Activated CD8-positive, alpha-beta memory T cell treated with anti-CD3 and anti-CD28 coated beads for 1 hour (primary cell): ENCODE measurements around the gene CABCOCO1.

Source experiments
- DNase-seq, 2 donors: peaks; one replicate each; pipeline ENCODE4 v3.0.0-alpha.2; 2020; ENCODE audit warnings: low read depth in 1 of 2; ENCODE audit errors: extremely low read depth in 1 of 2

CABCOCO1 gene

DNA sequence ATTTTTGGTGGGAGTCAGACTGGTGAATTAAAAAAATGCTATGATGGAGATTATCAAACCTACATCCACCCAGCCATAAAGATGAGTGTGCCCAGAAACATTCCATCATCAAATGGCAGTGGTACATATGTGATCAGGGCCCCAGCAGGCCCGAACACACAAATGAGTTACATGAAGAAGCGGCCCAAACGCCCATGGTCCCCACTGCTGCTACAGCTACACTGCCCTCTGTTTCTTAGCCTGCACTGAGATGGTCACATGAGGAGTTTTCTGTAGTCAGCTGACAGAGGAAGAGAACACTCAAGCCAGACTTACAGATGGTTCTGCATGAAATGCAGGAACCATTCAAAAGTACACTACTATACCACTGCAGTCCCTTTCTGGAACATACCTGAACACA lies 142.4 kb downstream of the CABCOCO1 start:
- no peak for DNase-seq

DNA sequence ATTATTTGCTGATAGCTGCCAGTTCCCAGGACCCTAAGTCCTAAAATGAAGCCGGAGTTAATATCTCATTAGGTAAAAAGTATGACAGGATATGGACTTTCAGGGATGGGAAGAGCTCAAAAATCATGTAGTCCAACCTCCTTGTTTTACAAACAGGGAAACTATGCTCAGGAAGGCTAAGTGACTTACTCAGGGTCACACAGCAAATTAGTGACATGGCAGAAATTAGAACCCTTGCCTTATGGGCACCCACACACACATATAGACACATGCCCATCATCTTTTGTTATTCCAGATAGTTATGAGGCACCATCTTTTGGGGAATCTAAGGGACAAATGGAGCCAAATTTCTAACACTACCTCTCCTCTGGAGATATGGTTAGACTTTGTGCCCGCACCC lies 147.5 kb downstream of the CABCOCO1 start:
- no peak for DNase-seq

DNA sequence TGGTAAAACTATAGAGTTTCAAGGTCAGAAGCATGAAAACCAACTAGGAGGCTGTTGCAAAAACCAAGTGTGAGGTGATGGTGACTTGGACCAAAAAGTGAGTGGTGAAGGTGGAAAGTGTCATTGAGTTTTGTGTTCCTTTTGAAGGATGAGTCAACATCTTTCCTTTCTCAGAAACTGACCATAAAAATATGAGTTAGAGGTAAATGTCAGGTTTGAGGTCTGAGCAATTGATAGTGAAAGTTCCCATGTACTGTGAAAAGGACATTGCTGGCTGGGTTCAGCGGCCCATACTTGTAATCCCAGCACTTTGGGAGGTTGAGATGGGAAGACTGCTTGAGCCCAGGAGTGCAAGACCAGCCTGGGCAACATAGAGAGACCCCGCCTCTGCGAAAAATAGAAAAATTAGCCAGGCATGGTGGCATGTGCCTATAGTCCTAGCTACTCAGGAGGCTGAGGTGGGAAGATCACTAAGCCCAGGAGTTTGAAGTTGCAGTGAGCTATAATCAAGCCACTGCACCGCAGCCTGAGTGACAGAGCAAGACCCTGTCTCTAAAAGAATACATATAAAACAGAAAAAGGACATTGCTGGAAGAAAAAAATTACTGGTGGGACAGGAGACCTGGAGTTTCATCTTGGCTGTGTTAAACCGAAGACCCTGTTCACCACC lies 149.5 kb downstream of the CABCOCO1 start:
- DNase-seq = no peak

DNA sequence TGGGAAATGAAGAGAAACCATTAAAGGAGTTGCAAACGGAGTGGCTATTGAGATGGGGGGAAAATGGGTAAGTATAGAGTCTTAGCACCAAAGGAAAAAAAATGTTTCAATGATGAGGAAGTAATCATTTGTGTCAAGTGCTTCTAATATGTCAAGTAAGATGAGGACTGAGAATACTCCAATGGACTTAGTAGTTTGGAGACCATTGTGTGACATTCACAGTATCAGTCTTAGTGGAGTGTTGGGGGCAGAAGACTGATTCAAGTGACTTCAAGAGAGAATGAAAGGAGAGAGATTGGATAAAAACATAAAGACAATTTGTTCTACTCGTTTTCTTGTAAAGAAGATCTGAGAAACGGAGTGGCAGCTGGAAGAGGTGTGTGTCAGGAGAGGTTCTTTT lies 150.2 kb downstream of the CABCOCO1 start:
- no peak for DNase-seq

DNA sequence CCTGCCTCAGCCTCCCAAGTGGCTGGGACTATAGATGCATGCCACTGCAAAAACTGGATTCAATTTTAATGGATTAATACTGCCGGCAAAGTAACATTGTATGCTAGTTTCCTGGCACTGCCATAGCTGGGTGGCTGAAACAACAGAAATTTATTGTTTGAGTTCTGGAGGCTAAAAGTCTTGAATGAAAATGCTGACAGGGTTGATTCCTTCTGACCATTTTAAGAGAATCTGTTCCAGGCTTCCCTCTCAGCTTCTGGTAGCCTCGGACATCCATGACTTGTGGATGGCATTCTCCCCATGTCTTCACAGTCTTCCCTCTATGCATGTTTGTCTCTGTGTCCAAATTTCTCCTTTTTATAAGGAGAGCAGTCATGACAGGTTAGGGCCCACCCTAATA lies 151.4 kb downstream of the CABCOCO1 start:
- no peak for DNase-seq

DNA sequence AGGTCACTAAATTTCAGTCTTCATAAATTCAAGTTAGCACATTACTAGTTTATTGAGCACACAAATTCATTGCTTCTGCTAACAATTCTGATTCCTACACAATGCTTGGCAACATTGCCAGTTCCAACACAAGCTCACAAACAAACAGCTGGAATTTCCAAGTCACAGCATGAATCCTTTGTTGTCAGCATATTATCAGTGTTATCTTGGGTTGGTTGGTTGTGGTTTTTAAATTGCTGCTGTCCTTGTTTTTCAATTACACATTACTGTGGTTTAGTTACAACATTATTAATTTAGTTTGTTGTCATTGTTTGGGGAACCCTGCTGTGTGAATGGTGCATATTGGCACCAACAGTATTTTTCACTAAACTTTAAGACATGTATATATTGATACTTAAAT lies 152.8 kb downstream of the CABCOCO1 start:
- DNase-seq = no peak
